NCI-H187 treated with DMSO at 0.1 percent for 48 hours (cell line): Measurements from ENCODE around the gene SHISAL1.

ENCODE experiments used
- DNase-seq: peaks from one replicate; lab custom pipeline; 2025; lab: John Stamatoyannopoulos, UW

The SHISAL1 gene

DNA sequence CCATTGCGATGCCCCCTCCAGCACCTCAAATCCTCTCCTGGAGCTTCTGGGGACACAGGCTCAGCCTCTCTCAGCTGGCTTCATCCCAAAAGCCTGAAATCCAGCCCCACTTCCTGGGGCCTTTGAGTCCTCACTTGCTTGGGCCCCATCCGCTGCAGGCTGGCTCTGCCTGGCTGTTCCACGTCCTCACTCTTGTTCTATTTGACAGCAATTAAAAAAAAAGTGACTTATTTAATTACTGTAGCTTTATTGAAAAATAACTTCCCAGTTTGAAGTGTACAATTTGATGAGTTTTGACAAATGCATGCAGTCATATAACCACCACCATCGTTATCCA lies 104.8 kb downstream of the SHISAL1 start:
- DNase-seq: no peak

DNA sequence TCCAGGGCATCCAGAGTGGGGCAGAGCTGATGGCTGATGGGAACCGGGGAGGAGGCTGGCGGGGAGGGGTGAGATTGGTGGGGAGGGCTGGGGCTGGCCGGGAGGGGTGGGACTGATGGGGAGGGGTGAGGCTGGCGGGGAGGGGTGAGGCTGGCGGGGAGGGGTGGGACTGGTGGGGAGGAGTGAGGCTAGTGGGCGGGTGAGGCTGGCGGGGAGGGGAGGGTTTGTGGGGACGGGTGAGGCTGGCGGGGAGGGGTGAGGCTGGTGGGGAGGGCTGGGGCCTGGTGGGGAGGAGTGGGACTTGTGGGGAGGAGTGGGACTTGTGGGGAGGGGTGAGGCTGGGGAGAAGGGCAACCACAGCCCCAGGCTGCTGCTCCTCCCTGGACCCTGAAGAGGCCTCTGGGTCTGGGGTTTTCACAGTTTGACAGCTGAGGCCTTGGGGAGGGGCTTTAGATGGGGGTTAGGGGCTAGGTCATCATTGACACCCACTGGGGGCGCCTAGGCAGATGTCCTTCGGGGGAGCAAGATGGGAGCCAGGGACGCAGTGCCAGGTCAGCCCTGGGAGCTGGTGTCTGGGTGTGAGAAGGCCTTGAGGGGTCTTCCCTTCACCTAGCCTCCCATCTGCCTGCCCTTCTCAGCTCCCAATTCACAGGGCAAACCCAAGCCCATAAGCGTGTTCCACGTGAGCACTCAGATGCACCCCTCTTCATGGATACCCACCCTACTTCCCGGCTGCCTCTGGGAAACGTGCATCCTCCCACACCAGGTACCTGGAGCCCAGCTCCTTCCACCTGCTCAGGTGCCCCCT lies 105.4 kb downstream of the SHISAL1 start:
- no peak for DNase-seq

DNA sequence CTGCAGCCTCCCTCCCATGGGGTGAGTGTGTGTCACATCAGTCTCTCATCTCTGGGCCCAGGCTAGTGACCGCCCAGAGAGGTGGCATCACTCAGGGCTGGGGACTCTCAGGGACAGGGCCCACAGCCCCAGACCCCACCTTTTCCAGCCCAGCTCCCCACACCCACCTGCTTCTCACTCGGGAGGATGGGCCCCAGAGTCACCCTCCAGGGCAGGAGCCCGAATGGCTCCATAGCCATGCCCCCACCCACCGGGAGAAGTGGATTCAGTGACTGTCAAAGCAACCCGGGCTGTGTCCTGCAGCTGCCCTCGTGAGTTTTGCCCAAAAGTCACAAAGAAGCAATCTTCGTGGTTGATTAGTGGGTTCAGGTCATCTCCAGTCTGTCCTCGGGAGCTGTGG lies 106.1 kb downstream of the SHISAL1 start:
- no peak for DNase-seq

DNA sequence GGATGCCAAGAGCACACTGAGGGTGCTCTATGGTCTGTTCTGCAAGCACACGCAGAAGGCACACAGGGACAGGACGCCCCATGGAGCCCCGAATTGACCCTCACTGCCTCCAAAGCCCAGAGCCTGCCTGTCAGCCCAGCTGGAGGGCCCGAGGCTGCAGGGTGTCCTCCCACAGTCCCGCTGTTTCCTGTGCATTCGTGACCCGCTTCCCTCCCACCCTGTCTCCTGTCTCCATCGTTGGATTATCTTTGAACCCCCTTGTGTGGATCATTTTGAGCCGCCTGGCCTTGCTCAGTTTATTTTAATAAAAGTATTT lies 106.5 kb downstream of the SHISAL1 start:
- DNase-seq: no peak

DNA sequence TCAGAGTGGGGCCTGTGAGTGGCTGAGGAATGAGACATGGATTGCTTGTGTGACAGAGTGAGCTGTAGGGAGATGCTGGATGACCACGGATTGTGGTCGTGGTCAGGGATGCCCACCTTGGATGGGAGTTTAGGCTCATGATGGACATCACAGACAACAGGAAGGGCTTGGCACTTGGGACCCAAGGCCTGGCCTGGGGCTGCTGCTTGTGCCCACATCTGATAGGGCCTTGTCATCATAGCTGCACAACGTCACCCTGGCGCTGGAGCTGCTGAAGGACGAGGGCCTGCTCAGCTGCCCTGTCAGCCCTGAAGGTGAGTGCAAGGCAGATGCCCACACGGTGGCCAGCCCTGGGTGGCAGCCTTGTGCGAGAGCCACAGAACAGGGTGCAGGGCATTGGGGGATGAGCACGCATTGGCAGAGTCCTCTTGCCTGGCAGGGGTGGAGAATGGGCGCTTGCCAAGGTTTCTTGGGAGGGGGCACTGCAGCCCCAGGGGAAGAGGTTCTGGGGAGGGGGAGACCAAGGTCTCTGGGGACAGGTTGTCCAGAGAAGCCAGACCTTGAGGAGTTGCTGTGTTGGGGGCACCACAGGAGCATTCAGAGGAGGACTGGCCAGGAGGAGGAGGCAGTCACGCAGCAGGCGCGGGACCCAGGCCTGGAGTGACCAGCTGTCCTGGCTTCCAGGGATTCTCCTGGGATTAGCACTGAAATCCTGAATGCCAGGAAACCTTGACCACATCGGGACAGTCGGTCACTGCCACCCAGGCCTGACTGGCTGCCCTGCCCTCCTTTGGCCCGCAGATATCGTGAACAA lies 107.0 kb downstream of the SHISAL1 start:
- DNase-seq: no peak

DNA sequence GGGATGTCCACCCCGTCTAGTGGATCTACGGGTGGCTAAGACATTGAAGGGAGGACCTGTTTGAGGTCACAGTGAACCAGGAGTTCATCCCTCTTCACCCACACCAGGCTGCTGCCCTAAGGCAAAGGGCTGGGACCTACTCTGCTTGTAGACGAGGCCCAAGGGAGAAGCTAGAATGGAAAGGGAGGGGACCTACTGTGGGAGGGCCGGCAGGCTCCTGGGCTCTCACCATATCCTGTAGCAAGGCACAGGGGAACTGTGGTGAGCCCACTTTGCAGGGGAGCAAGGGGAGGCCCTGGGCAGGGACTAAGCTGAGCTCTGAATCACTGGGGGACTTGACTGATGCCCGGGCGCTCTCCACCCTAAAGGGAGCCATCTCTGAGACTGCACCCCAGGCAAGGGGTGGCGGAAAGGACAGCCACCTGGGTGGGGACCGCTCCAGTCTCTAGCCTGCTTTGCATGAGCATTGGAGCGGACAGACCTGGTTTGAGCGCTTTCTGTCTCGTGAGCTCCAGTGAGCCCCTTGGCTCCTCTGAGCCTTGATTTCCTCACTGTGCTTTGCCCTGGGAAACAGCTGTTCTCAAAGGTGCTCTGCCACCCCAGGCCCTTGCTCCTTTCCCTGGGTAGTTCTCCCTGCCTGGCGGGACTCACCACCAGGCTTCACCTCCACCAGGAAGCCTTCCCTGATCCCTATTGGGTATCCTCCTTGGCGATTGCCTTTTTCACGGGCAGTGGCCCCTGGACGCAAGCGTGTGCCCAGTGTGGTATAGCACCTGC lies 107.8 kb downstream of the SHISAL1 start:
- no peak for DNase-seq

DNA sequence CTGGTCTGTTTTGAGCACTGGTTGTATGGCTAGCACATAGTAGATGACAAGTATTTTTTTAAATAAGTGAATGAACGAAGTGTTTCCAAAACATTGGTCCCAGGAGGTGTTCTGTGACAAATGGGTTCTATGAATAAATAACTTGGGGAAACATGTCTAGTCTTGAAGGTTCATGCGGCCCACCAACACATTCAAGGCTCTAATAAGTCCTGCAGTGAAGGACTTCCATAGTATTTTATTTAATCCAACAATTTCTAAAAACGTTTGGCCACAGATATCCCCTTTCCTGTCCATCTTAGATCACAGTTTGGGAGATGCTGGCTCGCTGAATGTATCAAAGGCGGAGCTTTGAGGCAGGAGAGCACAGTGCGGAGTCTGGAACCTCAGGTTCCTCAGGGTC lies 109.5 kb downstream of the SHISAL1 start:
- DNase-seq: no peak

DNA sequence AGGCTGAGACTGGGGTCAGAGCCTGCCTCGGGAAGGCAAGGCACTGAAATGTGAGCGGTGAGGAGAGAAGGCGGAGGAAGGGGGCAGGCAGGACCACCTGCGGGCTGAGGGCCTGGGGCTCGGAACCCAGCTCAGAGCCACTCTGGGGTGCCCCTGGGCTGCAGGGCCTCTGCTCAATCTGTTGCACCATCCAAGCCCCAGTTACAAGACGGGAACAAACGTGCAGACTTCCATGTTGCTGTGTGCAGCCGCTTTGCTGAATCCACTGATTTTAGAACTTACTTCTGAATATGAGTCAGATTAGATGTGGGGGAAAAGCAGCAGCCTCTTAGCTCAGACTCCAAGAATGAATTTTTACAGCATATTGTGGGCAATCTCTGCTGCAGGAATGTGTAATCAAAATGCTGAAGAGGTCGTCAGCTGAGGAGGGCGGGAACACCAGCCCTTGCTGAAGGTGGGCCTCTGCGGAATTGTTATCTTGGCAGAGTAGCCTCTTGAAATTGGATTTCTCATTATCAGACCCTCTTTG lies 110.4 kb downstream of the SHISAL1 start:
- DNase-seq: no peak

DNA sequence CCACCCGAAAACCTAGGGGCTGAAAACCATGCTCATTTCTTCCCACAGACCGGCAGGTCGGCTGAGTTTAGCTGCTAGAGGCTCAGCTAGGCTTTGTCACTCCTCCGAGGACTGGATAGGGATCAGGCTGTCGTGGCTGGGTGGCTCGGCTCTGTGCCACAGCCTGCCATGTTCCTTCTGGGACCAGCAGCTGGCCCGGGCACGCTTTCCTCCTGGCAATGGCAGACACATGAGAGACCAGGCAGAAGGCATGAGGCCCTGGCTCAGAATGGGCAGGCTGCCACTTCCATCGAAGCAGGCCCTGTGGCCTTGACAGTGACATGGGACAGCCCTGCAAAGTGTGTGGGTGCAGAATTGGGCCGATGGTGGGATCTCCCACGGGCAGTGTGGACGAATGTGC lies 111.1 kb downstream of the SHISAL1 start:
- DNase-seq: no peak

DNA sequence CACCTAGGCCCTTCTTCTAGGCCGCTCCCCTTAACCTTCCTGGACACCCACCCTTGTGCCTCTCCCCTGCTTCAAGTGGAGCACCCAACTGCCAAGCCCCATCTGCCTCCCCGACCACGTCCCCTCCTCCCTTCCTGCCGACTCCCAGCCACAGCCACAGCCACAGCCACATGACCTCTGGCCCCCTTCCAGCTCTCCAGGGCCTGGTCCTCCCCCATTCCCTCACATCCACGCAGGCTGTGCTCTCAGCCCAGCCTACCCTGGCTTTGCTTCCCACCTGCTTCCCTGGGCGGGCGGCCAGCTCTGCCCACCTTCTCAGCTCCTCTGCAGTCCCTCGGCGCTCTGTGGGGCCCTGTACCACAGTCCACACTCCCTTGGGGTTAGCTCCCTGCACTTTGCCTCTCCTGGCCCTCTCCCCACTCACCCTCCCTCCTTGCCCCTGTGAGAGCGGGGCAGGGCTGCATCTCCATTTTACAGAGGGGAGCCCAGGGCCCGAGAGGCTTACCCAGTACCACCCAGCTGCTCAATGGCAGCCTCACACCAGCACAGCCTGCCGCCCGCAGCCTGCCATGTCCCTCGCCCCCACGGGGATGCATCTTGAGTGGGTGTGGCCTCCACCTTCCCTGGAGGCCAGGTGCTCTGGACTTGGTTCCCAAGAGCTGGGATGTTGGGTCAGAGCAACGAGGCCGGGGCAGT lies 111.7 kb downstream of the SHISAL1 start:
- DNase-seq: no peak

DNA sequence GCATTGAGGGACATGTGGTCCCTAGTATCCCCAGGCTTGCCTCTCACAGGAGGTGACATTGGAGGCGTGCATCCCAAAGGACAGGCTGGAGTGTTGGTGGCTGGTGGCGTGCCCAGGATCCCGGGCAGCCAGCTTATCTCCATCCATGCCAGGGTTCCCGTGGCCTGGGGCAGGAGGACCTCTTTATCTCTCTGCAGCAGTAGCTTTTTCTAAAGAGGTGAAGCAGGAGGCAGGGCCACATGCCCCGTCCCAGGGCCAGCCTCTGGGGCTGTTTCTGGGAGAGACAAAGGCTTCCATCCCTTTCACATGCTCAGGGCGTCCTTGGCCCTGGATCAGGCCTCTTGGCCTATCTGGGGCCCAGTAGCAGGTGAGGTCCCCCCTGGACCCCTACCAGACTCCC lies 112.3 kb downstream of the SHISAL1 start:
- DNase-seq: no peak

DNA sequence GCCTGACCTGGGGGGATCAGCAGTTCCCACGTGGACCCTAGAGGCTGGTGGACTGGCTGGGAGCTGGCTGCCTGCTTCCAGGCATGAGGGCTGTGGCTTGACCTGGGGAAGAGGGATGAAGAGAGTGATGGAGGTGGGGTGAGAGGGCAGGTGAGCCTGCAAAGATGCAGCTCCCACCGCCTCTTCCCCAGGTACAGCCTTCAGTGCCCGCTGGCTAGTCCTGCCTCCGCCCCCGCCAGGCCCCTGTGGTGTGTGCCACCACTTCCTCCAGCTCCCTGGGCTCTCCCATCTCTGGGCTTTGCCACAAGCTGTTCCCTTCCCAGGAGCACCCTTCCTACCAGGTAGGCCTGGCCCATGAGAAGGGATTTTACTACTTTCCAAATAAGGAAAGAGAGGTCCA lies 112.9 kb downstream of the SHISAL1 start:
- no peak for DNase-seq

DNA sequence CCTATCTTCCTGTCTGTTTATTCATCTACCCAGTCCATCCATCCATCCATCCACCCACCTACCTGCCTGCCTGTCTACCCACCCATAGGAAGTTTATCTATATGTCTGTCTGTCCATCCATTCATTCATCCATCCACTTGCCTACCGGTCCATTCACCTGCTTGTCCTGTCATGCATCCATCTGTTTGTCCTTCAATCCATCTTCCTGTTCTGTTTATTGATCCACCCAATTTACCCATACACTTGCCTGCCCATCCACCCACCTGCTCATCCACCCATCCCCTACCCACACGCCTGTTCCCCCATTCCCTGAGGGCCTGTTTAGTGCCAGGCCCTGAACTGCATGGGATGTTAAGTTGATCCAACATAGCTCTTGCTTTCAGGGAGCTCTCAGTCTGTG lies 113.6 kb downstream of the SHISAL1 start:
- no peak for DNase-seq

DNA sequence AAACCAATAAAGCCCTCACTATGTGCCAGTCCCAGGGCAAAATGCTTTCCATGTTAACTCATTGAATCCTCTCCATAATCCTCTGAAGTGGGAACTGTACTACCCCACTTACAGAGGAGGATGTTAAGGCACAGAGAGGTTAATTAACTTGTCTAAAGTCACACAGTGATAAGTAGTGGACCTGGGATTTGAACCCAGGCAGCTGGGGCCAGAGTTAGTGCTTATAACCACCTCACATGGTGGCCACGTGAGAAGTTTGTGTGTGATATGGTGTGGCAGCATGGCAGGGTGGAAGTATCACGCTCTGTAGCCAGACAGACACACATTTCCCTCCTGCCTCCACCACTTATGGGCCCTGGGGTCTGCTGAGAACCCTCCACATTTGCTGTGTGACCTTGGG lies 115.5 kb downstream of the SHISAL1 start:
- DNase-seq: no peak

DNA sequence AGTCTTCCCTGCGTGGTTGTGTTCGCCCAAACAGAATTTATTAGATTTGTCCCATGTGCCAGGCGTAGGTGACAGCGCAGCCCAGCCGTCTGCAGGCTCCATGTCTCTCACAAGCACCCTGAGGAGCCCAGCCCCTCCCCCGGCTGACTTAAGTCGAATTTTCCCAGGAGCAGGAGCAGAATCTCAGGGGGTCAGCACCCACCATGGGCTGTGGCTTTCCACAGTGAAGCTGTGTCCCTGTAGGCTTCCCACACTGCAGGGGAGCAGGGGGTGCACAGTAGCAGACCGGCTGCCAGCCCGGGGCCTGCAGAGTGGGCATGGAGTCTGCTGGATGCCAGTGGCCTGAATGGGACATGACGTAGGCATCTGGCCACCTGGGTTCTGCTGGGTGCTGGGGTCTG lies 116.0 kb downstream of the SHISAL1 start:
- no peak for DNase-seq

DNA sequence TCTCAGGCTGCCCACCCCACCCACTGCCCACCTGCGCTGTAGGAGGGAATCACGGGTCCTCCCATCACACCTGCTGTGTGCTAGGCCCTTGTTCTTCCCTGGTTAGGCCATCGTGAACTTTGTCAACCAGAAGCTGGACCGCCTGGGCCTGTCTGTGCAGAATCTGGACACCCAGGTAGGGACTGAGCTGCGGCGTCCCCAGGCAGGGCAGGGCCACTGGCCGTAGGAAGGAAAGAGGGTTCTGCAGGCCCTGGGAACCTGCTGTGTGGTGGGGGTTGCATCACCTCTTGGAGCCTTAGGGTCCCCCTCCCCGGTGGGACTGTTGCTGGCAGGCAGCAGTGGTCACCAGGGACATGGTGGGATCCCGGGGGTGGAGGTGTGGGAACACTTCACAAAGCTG lies 116.5 kb downstream of the SHISAL1 start:
- DNase-seq: no peak

DNA sequence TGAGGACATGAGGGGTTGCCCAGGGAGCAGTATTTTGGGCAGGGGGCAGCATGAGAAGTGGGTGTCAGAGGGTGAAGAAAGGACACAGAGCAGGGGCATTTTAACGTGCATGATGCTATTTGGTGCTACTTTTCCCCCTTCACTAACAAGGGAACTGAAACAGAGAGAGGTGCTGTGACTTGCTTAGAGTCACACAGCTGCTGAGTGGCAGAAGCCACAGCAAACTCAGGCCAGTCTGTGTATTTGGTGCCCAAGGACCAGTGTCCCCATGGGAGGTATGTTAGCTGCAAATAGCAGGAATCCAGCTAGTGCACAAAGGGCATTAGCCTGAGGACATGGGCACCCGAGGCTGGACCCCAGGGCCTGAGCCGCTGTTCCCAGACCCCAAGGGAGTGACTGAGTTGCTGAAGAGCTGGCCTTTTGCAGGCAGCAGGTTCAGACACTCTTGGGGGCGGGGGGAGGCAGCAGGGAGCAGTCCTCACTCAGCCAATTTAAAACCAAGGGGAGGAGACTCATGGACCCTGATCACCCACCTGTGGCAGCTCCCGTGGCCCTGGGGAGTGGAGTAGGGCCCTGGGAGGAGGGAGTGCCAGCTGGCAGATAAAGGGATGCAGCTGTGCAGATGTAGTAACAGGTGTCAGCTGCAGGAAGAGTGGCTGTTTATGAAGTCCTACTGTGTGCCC lies 117.4 kb downstream of the SHISAL1 start:
- no peak for DNase-seq

DNA sequence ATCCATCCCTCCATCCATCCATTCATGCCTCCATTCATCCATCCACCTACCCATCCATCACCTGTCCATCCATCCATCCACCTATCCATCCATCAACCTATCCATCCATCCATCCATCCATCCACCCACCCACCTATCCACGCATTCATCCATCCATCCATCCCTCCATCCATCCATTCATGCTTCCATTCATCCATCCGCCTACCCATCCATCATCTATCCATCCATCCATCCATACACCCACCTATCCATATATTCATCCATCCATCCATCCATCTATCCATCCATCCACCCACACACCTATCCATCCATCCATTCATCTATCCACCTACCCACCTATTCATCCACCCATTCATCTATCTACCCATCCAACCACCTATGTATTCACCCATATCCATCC lies 118.2 kb downstream of the SHISAL1 start:
- DNase-seq: no peak
